ENCODE results near the gene SUGCT. TPM values are rescaled to one million over a fixed set of nuclear protein-coding genes. Genes with fewer than 3 reads are reported as not detected.

SUGCT gene
- total and polyA plus RNA-seq, 2 of the 8 experiments (the other 6 are each of a cell fraction or from before 2014, with no cell fraction given) = 2.8 to 5.4 TPM

DNA sequence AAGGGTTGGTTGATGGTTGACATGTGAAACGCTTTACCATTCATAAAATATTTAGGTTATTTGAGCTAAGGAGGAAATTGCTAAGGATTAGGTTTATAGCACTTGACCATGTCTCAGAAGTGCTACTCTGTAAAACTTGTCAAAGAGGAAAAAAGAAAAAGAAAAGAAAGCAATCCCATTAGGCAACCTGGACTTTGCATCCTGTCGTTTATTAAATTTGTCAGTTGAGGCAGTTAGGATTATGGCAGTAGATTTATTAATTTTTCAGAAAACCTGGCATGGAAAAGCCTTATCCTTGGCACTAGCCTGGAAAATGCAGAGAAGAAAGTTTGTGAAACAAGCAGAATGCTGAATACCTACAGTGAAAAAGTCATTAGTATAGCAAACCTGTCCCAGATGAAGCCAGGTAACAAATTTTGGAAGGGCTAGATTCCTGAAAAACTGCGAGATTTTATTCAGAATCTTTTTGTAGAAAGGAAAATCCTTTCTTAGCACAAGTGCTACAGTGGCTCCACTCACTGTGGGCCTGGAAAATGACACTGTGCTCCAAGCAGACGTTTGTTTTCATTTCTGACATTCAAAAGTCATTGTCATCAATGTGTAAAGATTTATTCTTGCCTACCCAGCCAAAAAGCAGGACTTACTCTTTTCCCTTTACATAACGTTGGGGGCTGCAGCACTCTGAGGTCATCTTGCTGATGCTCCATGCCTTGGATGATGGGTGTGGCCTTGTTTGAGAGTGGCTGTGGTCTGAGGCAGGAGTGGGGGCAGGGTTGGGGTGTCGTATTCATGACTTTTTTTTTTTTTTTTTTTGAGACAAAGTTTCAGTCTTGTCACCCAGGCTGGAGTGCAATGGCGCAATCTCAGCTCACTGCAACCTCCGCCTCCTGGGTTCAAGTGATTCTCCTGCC, 664.9 kb downstream of the SUGCT start:
- Histone ChIP-seq H3K23me2 (ENCODE audit: low read depth, low read length) (no peaks in the 10 kb centered on the region), H3K4me2 (ENCODE audit: insufficient read depth in 1 of 2, low read depth in 2 of 2, low read length in 2 of 2) (no peak overlapping the region)
- FAIRE-seq = no peak

More for the DNA sequence above, 664.9 kb downstream of the SUGCT start:
- Histone ChIP-seq H3K18ac (ENCODE audit: extremely low read depth, low read length) (no peak overlapping the region), H2AFZ (ENCODE audit: low read length) (0 out of 2 replicates have a peak overlapping the region, but pooled peaks have one; percentile 9), H3K14ac (ENCODE audit: insufficient read length) (no peak overlapping the region), H2BK20ac (ENCODE audit: low read length) (no peak overlapping the region), H2BK12ac (ENCODE audit: low read depth, low read length) (no peak overlapping the region), H3K36me3 (ENCODE audit: control insufficient read depth in 2 of 4, insufficient read depth in 4 of 4, low read length in 3 of 4) (no peaks in the 10 kb centered on the region), H2BK5ac (ENCODE audit: low read depth, low read length) (no peak overlapping the region), H2BK15ac (ENCODE audit: low read length) (no peak overlapping the region), H3K23ac (ENCODE audit: insufficient read length) (no peak overlapping the region), H4K5ac (ENCODE audit: insufficient read length, low read depth, low read length) (no peak overlapping the region), H3K27me3 (replicated peaks in 1 of 4; ENCODE audit: control insufficient read depth in 3 of 4, extremely low read depth in 1 of 4, insufficient read depth in 3 of 4, low read length in 3 of 4) (no peaks in the 10 kb centered on the region), H3K79me1 (ENCODE audit: low read depth, low read length) (no peaks in the 10 kb centered on the region), H4K8ac (ENCODE audit: extremely low read depth, insufficient read depth, low read length) (no peak overlapping the region), H3K9ac (replicated peaks in 1 of 4; ENCODE audit: extremely low read depth in 1 of 4, low read depth in 3 of 4, low read length in 3 of 4) (no peak overlapping the region), H3K79me2 (ENCODE audit: control insufficient read depth in 1 of 2, insufficient read depth in 2 of 2, low read length in 2 of 2) (no peaks in the 10 kb centered on the region), H3K4me1 (replicated peaks in 1 of 4; ENCODE audit: control insufficient read depth in 3 of 4, insufficient read depth in 4 of 4, low read length in 3 of 4) (no peaks in the 10 kb centered on the region), H3K4ac (replicated peaks; ENCODE audit: insufficient read length, low read depth, low read length) (no peak overlapping the region), H2AK5ac (ENCODE audit: low read depth, low read length) (no peak overlapping the region), H4K91ac (replicated peaks; ENCODE audit: insufficient read length, low read length) (no peak overlapping the region), H3K56ac (replicated peaks; ENCODE audit: insufficient read length, low read depth, low read length) (no peak overlapping the region), H3K27ac (ENCODE audit: low read depth, low read length) (no peak overlapping the region), H3K4me3 (ENCODE audit: extremely low read depth in 1 of 4, insufficient read depth in 2 of 4, low read depth in 3 of 4, low read length in 4 of 4) (no peak overlapping the region), H3K9me3 (ENCODE audit: insufficient read depth in 2 of 2, low read depth in 1 of 2, low read length in 1 of 2) (no peaks in the 10 kb centered on the region), H4K20me1 (replicated peaks in 1 of 2; ENCODE audit: control insufficient read depth in 1 of 2, insufficient read depth in 2 of 2, low read length in 2 of 2) (no peaks in the 10 kb centered on the region), H2BK120ac (replicated peaks; ENCODE audit: low read depth, low read length) (no peak overlapping the region)
- DNase-seq (ENCODE audit: low read depth in 1 of 2, low spot score in 2 of 2) = no peak
- 89% methylated on average over 7 of the region's 8 CpGs; no CpG with 5 or more reads in 1 of the 2 experiments for WGBS, 2 experiments (ENCODE audit: extremely low coverage in 1 of 2, insufficient coverage in 1 of 2, insufficient read length in 1 of 2, insufficient replicate concordance in 2 of 2, low coverage in 1 of 2, low lambda C conversion rate in 2 of 2, missing lambda C conversion rate in 1 of 2)
- TF ChIP-seq CTBP2 (IDR thresholded peaks at IDR 0.05; ENCODE audit: borderline replicate concordance, insufficient read depth, insufficient read length, low read length) (no peak), BRCA1 (IDR thresholded peaks at IDR 0.05; ENCODE audit: low read depth, low read length) (no peak), HDAC6 (IDR thresholded peaks at IDR 0.05; ENCODE audit: low read depth, low read length) (no peak), EGR1 (IDR thresholded peaks at IDR 0.05; ENCODE audit: borderline replicate concordance, low read depth, low read length) (no peak), SP4 (IDR thresholded peaks at IDR 0.05; ENCODE audit: low read length) (no peak), TCF12 (IDR thresholded peaks at IDR 0.05; ENCODE audit: low read depth, low read length) (no peak)
- TF ChIP-seq, protein P1, sequence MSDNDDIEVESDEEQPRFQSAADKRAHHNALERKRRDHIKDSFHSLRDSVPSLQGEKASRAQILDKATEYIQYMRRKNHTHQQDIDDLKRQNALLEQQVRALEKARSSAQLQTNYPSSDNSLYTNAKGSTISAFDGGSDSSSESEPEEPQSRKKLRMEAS (IDR thresholded peaks at IDR 0.05) = no peak
- ChIA-PET CTCF (ENCODE audit: partially characterized antibody) (no interaction called here), POLR2A (ENCODE audit: partially characterized antibody) (no interaction called here)
